GM18868 (cell line): ENCODE data around the gene SALL4.
"Not testable (repeated sequence)": the region's sequence is repeated elsewhere in the genome, so short reads cannot be mapped to it uniquely, and the experiment has no call there.

Source experiments
- ATAC-seq: cut with Tn5 transposase; IDR thresholded peaks from one replicate; pipeline ENCODE4 v1.9.1; 2021; ENCODE audit warnings: mild to moderate bottlenecking, moderate library complexity; ENCODE audit not compliant: unreplicated experiment

SALL4 gene

DNA sequence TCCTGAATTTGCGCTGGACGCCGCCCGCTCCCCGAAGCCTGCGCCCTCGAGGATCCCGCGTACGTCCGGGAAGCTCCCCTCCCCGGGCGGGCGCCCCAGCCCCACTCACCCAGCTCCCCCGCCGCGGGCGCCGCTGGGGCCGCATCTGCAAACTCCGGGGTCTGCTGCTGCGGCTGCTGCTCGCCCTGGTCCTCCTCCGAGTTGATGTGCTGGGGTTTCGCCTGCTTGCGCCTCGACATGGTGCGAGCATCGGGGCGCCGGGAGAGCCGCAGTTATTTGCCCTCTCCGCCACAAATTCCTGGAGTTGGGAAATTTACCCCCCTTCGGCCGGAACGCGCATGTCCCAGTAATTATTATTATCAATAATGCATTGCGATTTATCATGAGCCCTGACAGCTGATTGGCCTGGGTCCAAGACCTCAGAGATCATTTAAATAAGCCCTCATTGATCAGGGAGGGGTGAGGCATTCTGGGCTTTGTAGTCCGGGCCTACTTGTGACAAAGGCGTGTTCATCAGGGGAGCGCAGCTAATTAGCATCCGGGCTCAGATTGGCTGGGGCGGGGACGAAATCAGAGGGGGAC lies at the start of gene SALL4:
TSS of gene SALL4 (minus strand) at position 352 of the 582 bp plus-strand sequence. CDS start at position 239, 113 bp downstream.
- no peak for ATAC-seq

DNA sequence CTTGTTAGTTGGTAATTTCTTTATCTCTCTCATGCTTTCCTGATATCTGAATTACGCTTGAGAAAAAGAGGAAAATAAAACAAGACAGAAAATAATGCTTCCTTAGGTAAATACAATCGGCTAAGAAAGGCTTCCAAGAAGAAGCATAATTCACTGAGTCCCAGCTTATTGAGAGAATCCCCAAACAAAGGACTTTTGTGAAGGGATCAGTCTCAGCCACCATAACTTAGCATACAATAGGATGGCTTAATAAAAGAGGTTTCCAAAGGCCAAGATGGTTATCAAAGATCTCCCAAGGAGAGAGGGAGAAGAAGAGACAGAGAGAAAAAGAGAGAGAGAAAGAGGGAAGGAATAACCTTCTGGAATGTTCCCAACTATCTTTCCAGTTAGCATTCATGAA lies 46.0 kb upstream of the SALL4 start:
- ATAC-seq: no peak

DNA sequence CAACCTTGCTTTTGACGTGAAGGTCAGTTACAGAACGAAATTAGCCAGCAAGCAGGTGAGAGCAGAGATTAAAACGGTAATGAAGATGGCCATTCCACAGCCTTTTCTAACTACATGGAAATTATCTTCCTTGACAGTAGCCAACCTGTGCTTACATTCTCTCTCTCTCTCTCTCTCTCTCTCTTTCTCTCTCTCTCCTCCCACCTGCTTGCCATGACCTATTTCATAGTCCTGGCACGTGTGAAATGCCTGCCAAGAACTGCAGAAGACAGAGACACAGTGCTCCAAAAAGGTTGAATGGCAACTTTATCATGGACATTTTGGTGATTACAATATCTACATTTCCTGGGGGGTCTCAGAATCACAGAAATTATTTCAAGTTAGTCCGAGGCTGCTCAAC lies 38.5 kb upstream of the SALL4 start:
- ATAC-seq: no peak

DNA sequence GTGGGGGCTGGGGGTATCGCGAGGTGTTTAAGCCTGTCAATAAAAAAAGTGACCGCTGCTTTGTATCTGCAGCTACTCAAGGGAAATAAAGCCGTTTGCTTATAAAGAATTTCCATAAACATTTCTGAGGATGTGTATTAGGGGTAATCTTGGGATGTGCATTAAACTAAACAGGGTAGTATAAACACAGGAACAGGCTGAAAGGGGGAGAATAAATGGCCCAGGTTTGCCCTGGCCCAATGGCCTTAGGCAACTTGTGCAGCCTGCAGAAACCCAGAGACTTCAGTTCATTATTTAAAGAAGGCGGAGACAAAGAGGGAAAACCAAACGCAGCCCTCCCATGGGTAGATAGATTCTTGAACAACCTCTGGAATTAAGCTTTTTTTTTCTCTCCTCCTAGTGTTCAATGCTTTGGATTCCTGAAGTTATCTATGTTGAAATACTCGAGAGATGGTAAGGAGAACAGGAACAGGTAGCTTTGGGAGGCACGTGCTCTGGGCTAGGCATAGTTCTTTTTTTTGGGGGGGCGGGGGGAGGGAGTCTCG lies 35.6 kb upstream of the SALL4 start:
- no peak for ATAC-seq

DNA sequence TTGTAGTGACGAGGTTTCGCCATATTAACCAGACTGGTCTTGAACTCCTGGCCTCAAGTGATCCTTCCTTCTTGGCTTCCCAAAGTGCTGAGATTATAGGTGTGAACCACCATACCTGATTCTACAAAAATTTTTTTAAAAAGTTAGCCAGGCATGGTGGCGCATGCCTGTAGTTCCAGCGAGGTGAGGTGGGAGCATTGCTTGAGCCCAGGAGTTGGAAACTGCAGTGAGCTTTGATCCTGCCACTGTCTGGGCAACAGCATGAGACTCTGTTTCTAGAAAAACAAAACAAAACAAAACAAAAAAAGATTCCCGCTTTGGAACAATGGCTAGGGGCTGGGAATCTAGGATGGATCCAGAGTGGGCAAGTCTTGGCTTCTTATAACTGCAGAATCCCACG lies 35.1 kb upstream of the SALL4 start:
- no peak for ATAC-seq

- no peak for ATAC-seq
Observed at GRCh38 chr20:51833326-51833725, 31.0 kb upstream of the SALL4 start.

GRCh38 chr20:51832276-51832675 lies 30.0 kb upstream of the SALL4 start:
- ATAC-seq: no peak

GRCh38 chr20:51831866-51832265 lies 29.5 kb upstream of the SALL4 start:
- no peak for ATAC-seq

DNA sequence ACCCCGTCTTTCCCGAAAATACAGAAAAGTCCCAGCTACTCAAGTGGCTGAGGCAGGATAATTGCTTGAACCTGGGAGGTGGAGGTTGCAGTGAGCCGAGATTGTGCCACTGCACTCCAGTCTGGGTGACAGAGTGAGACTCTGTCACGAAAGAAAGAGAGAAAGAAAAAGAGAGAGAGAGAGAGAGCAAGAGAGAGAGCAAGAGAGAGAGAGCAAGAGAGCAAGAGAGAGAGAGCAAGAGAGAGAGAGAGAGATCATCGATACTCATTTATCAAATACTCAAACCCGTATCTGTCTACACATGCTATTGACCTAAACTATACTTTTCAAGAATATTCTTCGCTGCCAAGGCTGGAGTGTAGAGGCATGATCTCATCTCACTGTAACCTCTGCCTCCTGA lies 28.2 kb upstream of the SALL4 start:
- no peak for ATAC-seq

DNA sequence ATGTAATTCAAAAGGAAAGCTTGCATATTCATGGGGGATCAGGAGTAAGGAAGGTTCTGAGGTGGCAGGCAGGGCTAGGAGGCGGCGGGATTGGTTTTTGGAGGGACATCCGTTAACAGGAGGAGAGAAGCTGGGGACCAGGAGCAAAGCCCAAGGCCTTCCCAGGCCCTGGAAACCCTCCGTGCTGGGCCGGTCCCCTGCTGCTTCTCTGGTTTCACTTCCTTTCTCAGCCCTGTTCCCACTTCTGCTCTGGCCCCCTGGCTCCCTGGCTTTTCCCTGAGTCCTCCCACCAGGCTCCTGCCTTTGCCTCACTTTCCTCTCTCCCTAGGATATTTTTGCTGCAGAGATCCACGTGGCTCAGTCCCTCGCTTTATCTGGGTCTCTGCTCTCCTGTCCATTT lies 26.4 kb upstream of the SALL4 start:
- ATAC-seq: no peak

- ATAC-seq: no peak
Observed at GRCh38 chr20:51826372-51826771, 24.1 kb upstream of the SALL4 start.

- ATAC-seq: no peak
Observed at GRCh38 chr20:51818479-51819008, 16.2 kb upstream of the SALL4 start.

DNA sequence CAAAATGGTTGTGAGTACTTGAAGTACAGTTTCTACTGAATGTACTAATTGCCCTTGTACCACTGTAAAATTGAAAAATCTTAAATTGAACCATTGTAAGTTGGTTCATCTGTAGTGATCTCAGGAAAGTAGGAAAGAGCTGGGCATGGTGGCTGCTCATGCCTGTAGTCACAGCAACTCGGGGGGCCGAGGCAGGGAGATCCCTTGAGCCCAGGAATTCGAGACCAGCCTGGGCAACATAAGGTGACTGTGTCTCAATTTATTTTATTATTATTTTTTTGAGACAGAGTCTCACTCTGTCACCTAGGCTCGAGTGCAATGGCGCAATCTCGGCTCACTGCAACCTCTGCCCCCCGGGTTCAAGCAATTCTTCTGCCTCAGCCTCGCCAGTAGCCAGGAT lies 14.5 kb upstream of the SALL4 start:
- not testable (repeated sequence) for ATAC-seq

DNA sequence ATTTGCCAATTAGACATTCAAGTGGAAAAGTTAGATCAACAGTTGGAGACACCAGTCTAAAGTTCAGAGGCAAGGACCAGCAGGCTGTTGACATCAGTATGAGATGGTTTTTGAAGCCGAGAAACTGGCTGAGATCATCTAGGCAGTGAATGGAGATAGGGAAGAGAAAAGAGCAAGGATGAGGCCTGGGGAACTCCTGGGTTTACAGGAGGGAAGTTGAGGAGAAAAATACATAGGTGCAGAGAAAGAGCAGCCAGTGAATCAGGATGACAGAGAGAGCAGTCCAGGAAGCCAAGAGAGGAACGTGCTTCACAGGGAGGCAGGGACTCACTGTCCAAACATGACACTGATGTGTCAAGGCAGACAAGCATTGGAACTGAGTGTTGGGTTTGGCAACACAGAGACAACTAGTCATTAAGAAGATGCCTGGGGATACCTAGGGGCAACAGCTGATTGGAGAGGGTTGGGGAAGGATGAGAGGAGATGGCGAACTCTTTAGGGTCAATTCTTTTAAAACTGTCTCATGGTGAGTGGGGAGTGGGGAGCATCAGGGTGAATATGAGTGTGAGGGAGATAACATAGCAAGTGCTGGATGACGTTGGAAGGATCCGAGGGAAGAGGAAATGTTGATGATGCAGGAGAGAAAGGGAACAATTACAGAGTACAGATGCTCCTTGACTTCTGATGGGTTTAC lies 13.2 kb upstream of the SALL4 start:
- ATAC-seq: no peak

- ATAC-seq: no peak
Observed at GRCh38 chr20:51812861-51813260, 10.5 kb upstream of the SALL4 start.

GRCh38 chr20:51811514-51812128 lies 9.3 kb upstream of the SALL4 start:
- no peak for ATAC-seq

GRCh38 chr20:51811042-51811355 lies 8.7 kb upstream of the SALL4 start:
- ATAC-seq: no peak

GRCh38 chr20:51810155-51811041 lies 8.1 kb upstream of the SALL4 start:
- no peak for ATAC-seq

GRCh38 chr20:51807720-51808250 lies 5.5 kb upstream of the SALL4 start:
- no peak for ATAC-seq

- ATAC-seq: no peak
Observed at GRCh38 chr20:51804754-51805153, 2.4 kb upstream of the SALL4 start.
